22Rv1 (cell line): ENCODE measurements around the gene ANKRD33B.

Source experiments
- CTCF ChIP-seq: fragments of 450-650 bp; IDR thresholded peaks from 2 replicates; pipeline ENCODE4 v1.5.1; 2017; ENCODE audit warnings: mild to moderate bottlenecking
- ZFX ChIP-seq: fragments of 450-650 bp; IDR thresholded peaks from 2 replicates; pipeline ENCODE4 v1.6.1; 2017; ENCODE audit warnings: antibody characterized with exemption, borderline replicate concordance

- no peak for TF ChIP-seq CTCF
- TF ChIP-seq ZFX: no peak
These were observed 58.0 kb downstream of the ANKRD33B start for GRCh38 chr5:10621832-10622231.
